Measurements from ENCODE around the gene VPS8. TPM values are rescaled to one million over a fixed set of nuclear protein-coding genes. Genes with fewer than 3 reads are reported as not detected.
A peak's percentile ranks its signal among the peaks of the same experiment; 100 is the strongest.
"Not testable (repeated sequence)": the region's sequence is repeated elsewhere in the genome, so short reads cannot be mapped to it uniquely, and the experiment has no call there.

Gene VPS8
- polyA plus RNA-seq, 10 donors: 47.9 to 120 (median 80.7) TPM

- DNase-seq: peak; percentile 10 to 27 (median 18)
These were observed 169.1 kb downstream of the VPS8 start for GRCh38 chr3:184981071-184981470.

GRCh38 chr3:184982076-184982475 is 170.1 kb downstream of the VPS8 start:
- no peak for DNase-seq

GRCh38 chr3:184985586-184985985 is 173.6 kb downstream of the VPS8 start:
- DNase-seq: no peak

GRCh38 chr3:184986366-184986889 is 174.5 kb downstream of the VPS8 start:
- no peak for DNase-seq

- DNase-seq: no peak
These were observed 181.4 kb downstream of the VPS8 start for GRCh38 chr3:184993394-184993793.

GRCh38 chr3:185003876-185004275 is 191.9 kb downstream of the VPS8 start:
- not testable (repeated sequence) for DNase-seq

GRCh38 chr3:185009650-185010049 is 197.7 kb downstream of the VPS8 start:
- DNase-seq: no peak

GRCh38 chr3:185017584-185017983 is 205.6 kb downstream of the VPS8 start:
- DNase-seq: peak in 1 of 3 donors; percentile 19

GRCh38 chr3:185017996-185018395 is 206.0 kb downstream of the VPS8 start:
- DNase-seq: not testable (repeated sequence)

GRCh38 chr3:185021256-185021655 is 209.3 kb downstream of the VPS8 start:
- peak; percentile 12 to 66 (median 35) for DNase-seq

GRCh38 chr3:185024406-185024805 is 212.4 kb downstream of the VPS8 start:
- DNase-seq: no peak

GRCh38 chr3:185024966-185025365 is 213.0 kb downstream of the VPS8 start:
- no peak for DNase-seq

- no peak for DNase-seq
These were observed 216.2 kb downstream of the VPS8 start for GRCh38 chr3:185028121-185028520.

- DNase-seq: no peak
These were observed 217.1 kb downstream of the VPS8 start for GRCh38 chr3:185029086-185029485.

GRCh38 chr3:185030399-185030798 is 218.4 kb downstream of the VPS8 start:
- DNase-seq: no peak

GRCh38 chr3:185030951-185031350 is 219.0 kb downstream of the VPS8 start:
- no peak for DNase-seq

GRCh38 chr3:185037801-185038200 is 225.8 kb downstream of the VPS8 start:
- DNase-seq: peak in 1 of 3 donors; percentile 45

- DNase-seq: no peak
These were observed 228.5 kb downstream of the VPS8 start for GRCh38 chr3:185040425-185040824.

GRCh38 chr3:185041540-185041939 is 229.6 kb downstream of the VPS8 start:
- DNase-seq: no peak

GRCh38 chr3:185042312-185043050 is 230.5 kb downstream of the VPS8 start:
- no peak for DNase-seq

- no peak for DNase-seq
These were observed 234.2 kb downstream of the VPS8 start for GRCh38 chr3:185046164-185046515.

- no peak for DNase-seq
These were observed 234.6 kb downstream of the VPS8 start for GRCh38 chr3:185046603-185047002.

- no peak for DNase-seq
These were observed 237.7 kb downstream of the VPS8 start for GRCh38 chr3:185049710-185050109.

- peak in 1 of 3 donors; percentile 58 for DNase-seq
These were observed 239.8 kb downstream of the VPS8 start for GRCh38 chr3:185051801-185052200.
